GM13976 (cell line): ENCODE results near the gene CD80.
"Not testable (repeated sequence)": the region's sequence is repeated elsewhere in the genome, so short reads cannot be mapped to it uniquely, and the experiment has no call there.

ENCODE experiments used
- DNase-seq: peaks from one replicate; pipeline ENCODE4 v3.0.0; 2012; ENCODE audit warnings: low spot score
- in situ Hi-C: fragments of 300-500 bp; cut with MboI; formaldehyde crosslinking; loops from one replicate; pipeline ENCODE4 v1.12.0; 2022; ENCODE audit warnings: low sequenced_read_pairs, mixed read lengths, inconsistent platforms; ENCODE audit not compliant: unreplicated experiment
- TF ChIP-seq, protein P1 (sequence below): IDR thresholded peaks from 2 replicates; pipeline ENCODE4 v1.5.1; 2012; ENCODE audit warnings: borderline replicate concordance, mild to moderate bottlenecking; ENCODE audit not compliant: insufficient read depth; ENCODE audit errors: extremely low read depth, missing control alignments, control extremely low read depth

The CD80 gene

GRCh38 chr3:119553823-119554415, 5.5 kb downstream of the CD80 start:
- in situ Hi-C loops = no loop called here
- TF ChIP-seq, protein P1, sequence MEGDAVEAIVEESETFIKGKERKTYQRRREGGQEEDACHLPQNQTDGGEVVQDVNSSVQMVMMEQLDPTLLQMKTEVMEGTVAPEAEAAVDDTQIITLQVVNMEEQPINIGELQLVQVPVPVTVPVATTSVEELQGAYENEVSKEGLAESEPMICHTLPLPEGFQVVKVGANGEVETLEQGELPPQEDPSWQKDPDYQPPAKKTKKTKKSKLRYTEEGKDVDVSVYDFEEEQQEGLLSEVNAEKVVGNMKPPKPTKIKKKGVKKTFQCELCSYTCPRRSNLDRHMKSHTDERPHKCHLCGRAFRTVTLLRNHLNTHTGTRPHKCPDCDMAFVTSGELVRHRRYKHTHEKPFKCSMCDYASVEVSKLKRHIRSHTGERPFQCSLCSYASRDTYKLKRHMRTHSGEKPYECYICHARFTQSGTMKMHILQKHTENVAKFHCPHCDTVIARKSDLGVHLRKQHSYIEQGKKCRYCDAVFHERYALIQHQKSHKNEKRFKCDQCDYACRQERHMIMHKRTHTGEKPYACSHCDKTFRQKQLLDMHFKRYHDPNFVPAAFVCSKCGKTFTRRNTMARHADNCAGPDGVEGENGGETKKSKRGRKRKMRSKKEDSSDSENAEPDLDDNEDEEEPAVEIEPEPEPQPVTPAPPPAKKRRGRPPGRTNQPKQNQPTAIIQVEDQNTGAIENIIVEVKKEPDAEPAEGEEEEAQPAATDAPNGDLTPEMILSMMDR = no peak
- DNase-seq = no peak

- DNase-seq, in situ Hi-C loops: not testable (repeated sequence)
Observed at GRCh38 chr3:119552928-119553327, 6.5 kb downstream of the CD80 start.

DNA sequence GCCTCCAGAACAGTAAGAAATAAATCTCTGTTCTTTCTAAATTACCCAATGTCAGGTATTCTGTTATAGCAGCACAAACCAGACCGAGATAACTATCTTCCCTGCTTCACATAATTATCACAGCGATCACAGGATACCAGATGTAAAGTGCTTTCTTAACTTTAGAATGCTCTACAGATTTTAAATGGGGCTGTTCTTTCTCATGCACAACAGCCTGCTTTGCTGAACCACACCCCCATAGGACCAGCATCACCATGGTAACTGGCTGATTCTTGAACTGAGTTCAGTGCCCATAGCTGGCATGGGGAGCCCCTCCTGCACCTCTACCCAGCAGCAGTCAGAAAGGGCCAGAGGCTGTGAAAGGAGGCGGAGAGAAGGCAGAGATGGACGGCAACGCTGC, 7.8 kb downstream of the CD80 start:
- DNase-seq = no peak
- in situ Hi-C loops = no loop called here
- TF ChIP-seq, protein P1 = no peak

GRCh38 chr3:119550192-119550910, 9.1 kb downstream of the CD80 start:
- peak; percentile 26 for DNase-seq

DNA sequence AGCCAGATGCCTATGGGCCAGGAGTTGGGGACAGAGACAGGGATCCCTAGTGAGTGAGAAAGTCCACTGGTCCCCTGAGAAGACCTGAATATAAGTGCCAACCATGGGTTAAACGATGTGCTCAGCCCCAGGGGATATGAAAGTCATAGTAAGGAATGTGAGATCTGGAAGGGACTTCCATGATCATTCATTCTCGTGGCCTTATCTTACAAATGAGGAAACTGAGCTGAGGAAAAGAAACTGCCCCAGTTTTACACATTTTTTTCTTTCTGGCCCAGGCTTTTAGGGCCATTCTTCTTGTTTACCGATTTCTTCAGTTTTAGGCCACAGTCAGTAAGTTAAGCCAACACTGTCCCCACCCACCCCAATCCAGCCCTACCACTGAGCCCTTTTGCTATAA, 11.1 kb downstream of the CD80 start:
- no peak for DNase-seq
- in situ Hi-C loops = no loop called here
- TF ChIP-seq, protein P1 = no peak

More at GRCh38 chr3:119550192-119550910, 9.1 kb downstream of the CD80 start:
- in situ Hi-C loops = no loop called here
- TF ChIP-seq, protein P1 = no peak

DNA sequence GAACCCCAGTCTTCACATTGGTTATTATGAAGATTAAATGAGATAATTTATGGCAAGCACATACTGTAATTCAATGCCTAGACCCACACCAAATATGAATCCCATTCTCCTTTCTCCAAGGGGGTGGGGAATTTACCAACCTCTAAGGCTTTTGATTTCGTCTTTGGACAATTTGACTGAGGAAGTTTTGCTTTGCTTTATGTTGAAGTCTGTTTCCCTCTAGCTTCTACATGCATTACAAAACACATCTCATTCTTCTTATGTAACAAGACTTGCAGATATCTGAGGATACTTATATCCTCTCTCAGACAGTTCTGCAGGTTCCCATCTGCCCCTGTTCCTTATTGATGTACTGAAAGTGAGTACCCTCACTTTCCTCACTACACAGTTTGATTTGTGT, 12.2 kb downstream of the CD80 start:
- TF ChIP-seq, protein P1 = no peak
- DNase-seq = no peak
- in situ Hi-C loops = no loop called here

DNA sequence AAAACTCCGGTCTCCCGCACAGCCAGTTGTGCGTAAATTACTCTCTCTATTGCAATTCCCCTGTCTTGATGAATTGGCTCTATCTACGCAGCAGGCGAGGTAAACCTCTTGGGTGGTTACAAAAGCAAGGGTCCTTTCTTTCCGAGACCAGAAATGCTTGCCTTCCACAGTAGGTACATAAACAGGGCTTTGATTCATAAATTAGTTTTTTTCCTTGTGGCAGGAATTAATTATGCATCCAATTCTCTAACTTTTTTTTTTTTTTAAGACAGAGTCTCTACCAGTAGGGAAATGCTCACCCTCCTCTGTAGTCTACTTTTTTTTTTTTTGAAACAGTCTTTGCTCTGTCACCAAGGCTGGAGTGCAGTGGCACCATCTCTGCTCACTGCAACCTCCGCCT, 16.3 kb downstream of the CD80 start:
- in situ Hi-C loops = no loop called here
- DNase-seq = no peak
- TF ChIP-seq, protein P1 = no peak
